ENCODE results near the gene OS9.

OS9 gene

GRCh38 chr12:57767876-57768275 is 73.9 kb downstream of the OS9 start:
- TF ChIP-seq, protein P1, sequence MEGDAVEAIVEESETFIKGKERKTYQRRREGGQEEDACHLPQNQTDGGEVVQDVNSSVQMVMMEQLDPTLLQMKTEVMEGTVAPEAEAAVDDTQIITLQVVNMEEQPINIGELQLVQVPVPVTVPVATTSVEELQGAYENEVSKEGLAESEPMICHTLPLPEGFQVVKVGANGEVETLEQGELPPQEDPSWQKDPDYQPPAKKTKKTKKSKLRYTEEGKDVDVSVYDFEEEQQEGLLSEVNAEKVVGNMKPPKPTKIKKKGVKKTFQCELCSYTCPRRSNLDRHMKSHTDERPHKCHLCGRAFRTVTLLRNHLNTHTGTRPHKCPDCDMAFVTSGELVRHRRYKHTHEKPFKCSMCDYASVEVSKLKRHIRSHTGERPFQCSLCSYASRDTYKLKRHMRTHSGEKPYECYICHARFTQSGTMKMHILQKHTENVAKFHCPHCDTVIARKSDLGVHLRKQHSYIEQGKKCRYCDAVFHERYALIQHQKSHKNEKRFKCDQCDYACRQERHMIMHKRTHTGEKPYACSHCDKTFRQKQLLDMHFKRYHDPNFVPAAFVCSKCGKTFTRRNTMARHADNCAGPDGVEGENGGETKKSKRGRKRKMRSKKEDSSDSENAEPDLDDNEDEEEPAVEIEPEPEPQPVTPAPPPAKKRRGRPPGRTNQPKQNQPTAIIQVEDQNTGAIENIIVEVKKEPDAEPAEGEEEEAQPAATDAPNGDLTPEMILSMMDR (IDR thresholded peaks at IDR 0.05; ENCODE audit: low read depth, low read length, missing control alignments): no peak
- DNase-seq (ENCODE audit: low read depth): no peak
- in situ Hi-C loops (cut with HindIII; ENCODE audit: low sequenced_read_pairs): no loop called here
- H3K4me3 ChIP-seq (ENCODE audit: low read depth, low read length): no peak overlapping the region

GRCh38 chr12:57769594-57769993 is 75.7 kb downstream of the OS9 start:
- no peak for DNase-seq (ENCODE audit: low read depth)
- H3K4me3 ChIP-seq (ENCODE audit: low read depth, low read length): no peak overlapping the region
- in situ Hi-C loops (cut with HindIII; ENCODE audit: low sequenced_read_pairs): no loop called here
- TF ChIP-seq, protein P1 (IDR thresholded peaks at IDR 0.05; ENCODE audit: low read depth, low read length, missing control alignments): no peak

DNA sequence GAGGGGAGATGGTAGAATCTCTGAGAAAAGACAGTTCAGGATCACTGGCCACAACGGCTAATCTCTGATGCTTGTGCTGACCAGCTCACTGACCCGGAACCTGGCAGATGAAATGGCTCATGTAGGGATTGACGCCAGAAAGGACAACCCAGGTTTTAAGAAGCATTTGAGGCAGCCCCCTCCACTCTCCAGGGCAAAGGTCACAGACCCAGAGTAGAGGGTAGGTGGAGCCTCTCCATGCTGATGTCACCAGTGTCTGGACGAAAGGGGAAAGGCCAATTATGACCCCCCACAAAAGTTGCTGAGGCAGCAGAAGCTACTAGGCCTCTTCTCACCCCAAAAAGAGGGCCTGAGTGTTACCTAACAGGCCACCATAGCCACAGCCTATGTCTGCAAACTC is 76.8 kb downstream of the OS9 start:
- no peak overlapping the region for H3K4me3 ChIP-seq (ENCODE audit: low read depth, low read length)
- TF ChIP-seq, protein P1 (IDR thresholded peaks at IDR 0.05; ENCODE audit: low read depth, low read length, missing control alignments): no peak
- DNase-seq (ENCODE audit: low read depth): no peak
- in situ Hi-C loops (cut with HindIII; ENCODE audit: low sequenced_read_pairs): no loop called here
